Measurements from ENCODE around the gene ANKS6.

ANKS6 gene

DNA sequence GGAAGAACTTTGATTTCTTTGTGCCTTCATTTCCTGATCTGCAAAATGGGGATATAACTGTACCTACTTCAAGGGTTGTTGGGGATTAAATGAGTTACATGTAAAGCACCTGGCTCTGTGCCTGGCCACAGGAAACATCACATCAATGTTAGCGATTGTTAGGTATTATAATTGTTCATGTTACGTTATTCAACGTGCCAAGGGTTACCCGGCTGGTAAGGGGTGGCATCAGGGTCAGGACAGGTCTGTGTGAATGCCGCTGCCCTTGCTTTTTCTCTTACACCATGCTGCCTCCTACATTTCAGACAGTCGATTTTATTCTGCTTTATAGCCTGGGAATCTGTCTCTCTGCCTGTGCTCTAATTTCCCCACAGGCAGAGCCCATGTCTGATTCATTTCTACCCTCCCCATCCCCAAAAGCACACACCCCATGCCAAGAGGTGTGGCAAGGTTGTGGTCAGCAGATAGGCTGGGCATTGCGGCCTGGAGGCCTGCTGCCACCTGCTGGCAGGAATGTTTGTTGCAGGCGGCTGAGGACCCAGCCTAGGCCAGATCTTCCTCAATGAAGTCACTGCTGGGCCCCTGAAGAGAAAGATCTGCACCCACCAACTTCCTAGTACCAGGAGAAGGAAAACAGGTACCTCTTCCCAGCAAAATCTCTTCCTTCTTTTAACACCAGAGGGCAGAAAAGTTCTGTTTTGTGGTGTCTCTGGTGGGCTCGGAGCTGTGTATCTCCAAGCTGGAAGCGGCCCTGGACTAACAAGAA lies 5.3 kb downstream of the ANKS6 start:
- peak; percentile 89 for DNase-seq

GRCh38 chr9:98790134-98790841 lies 6.1 kb downstream of the ANKS6 start:
- no peak for DNase-seq

DNA sequence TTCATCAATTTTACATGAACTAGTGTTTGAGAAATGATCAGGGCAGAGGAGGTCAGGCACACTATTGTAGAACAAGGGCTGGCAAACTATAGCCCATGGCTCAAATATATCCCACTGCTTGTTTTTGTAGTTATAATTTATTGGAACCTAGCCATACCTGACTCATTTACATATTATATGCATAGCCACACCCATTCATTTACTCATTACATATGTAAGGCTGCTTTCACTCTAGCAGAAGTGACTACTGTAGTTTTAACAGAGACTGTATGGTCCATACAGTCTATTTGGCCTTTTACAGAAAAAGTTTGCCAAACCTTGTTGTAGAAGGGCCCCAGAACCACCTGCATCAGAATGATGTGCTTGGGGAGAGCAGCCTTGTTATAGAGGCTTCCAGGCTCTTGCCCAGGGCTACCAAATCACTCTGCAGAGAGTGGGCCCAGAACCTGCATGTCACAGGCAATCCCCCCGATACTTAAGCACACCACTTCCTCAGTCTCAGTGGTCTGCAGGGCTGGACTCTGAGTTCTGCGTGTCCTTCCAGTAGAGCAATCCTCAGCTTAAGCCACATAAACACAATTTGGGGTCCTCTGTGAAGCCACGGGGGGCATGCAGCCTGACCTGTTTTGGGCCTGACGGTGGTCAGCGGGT lies 6.7 kb downstream of the ANKS6 start:
- DNase-seq, result no peak

DNA sequence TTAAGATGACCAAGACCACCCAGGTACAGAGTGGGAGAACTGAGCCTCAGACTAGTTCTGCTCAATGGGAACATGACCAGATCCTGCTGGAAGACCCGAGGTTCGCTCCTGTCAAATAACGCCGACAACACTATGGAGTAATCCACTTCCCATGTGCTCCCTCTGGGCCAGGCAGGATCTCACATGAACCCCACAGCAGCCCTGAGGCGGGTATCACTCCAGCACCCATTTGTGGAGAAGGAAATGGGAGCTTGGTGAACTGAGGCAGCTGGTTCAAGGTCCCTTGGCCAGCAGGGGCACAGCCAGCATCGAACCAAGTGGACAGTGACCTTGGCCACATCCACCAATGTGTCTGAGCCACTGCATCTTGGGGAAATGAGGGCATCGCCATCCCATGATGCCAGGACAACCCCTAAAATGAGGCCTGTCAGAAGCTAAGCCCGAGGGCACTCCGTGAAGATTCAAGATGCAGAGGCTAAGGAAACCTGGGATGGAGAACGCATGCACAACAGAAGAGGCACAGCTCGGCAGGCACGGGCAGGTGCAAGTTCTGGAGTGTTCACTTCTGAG lies 8.5 kb downstream of the ANKS6 start:
- DNase-seq, result no peak

- DNase-seq, result no peak
Measured at GRCh38 chr9:98786750-98787510, 9.4 kb downstream of the ANKS6 start.

DNA sequence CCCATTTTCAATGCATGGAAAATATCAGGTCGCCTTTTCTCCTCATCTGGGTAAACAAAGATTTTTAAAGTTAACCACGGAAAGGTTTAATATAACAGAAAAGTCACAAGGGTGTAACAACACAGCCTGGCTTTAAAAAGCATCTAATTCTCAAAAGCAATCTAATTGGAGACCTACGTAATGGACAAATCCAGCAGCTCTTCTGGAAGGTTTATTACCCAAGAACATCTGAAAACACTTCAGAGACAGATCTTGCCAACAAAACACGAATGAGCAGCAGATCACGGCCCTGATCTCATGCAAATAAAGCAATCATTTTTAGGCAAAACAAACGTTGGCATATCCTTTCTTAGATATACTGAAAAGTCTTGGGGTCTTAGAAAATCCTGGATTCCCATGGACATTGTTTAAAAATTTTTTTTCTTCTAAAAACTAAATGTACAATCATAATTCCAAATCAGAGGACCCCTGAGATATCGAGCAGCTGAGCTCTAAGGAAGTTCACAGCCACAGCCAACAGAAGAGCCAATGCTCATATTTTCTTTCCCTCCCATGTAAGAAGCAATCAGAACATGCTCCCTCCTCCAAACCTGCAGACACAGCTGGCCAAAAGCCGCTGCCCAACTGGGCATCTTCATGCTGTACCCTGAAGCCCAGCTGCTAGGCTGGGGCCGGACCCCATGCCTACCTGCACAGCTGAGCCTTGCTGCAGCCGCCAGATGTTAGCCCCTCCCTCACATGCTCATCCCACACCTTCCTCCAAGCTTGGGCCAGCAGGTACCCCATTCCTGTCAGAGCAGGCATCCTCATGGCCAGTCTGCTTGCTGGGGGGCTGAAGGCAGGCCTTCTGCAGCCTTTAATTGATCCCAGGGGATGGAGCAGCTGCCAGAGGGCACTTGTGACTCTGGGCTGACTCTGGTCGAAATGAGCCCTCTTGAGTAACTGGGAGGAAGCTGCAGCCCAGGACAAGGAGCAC lies 11.2 kb downstream of the ANKS6 start:
- no peak for DNase-seq

DNA sequence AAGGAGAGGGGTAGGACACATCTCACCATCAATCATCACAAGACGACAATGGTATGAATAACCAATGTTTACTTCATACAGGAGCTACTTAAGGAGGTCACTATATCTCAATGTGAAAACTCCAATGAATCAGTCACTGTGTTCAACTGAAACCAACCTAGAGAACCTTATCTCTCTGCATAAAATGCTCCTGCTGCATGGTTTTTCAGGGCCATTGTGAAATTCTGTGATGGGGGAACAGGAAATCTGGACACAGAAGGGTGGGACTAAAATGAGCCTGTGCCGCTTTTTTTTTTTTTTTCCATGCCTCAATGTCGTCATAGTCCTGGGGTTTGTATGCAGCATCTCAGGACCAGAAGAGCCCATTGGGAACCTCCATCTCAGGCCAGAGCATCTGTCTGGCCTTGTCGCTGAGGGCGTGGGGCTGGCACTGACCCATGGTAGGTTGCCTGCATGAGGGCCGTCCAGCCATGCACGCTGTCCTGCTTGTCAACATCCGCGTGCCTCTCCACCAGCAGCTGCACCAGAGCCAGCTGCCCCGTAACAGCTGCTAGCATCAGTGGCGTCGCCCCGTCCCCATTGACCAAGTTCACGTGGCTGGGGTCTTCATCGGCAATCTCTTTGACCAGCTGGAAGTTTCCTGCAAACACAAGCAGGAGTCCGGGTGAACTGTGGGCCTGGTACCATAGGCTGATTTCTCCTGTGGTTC lies 12.7 kb downstream of the ANKS6 start:
- peak; percentile 59 for DNase-seq

DNA sequence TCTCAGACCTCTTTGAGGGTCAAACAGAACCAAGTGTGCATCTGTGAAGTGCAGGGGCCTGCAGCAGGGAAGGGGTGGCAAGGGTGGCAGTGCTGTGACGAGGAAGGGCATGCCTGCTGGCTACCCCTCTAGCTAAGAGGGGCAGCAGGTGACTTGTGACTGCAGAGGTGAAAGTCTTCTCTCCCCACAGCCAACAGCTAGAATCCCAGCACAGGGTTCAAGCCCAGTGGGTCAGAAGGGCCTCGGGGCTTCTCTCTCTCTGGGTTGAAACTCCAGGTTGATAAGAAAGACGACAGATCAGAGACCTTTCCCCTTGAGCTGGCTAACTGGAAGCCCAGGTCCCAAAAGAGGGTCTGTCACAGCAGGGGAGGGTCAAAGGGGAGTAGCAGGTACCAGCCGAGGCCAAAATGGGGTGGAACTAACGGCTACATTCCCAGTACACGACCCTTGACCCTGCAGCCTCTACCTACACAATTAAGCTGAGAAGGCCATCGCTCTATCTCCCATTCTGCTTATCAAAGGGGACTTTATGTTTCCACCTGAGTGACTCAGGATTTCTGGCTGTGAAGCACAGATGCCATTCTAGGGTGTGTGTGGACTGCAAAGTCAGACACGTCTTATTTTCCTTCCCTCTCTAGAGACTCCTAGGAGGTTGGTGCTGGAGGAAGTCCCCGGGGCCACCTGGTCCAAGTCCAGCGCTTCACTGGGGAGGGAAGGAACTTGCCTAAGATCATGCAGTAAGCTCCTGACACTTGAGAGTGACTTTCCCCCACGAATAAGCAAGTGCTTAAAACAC lies 14.6 kb downstream of the ANKS6 start:
- DNase-seq, result no peak

GRCh38 chr9:98780059-98780749 lies 16.2 kb downstream of the ANKS6 start:
- DNase-seq, result no peak

DNA sequence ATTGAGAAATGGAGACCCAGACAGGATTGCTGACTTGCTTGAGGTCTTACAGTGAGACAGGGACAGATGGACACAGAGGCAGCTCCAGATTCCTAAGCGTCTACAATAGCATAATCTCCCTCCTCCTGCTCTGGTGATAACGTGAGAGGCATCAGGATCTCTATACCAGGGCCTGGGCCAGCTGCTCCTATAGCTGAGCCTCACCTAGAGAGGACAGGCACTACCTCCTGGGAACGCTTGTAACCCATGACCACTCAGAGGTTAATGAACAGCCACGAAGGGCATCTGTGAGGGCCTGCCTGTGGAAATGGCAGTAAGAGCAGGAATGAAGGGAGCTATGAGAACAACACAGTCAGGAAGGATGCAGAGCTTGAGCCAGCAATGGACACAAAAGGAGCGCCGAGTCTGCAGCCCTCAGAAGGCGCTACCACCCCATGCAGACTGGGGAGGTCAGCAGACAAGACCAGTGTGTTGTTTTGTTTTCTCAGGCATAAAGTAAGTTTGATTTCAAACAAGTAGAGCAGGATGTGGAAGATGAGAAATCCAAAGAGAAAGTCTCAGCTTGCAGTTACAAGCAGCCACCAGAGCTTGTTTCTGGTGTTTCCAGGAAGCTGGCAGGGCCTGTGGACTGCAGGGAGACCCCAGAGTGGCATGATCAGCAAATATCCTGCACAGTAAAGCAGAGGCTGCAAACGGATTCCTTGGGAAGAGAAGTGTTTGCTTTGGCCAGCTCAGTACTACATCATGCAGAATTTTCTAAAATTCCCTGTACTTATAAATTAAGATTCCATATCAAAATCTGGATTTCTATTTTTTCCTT lies 17.4 kb downstream of the ANKS6 start:
- no peak for DNase-seq

DNA sequence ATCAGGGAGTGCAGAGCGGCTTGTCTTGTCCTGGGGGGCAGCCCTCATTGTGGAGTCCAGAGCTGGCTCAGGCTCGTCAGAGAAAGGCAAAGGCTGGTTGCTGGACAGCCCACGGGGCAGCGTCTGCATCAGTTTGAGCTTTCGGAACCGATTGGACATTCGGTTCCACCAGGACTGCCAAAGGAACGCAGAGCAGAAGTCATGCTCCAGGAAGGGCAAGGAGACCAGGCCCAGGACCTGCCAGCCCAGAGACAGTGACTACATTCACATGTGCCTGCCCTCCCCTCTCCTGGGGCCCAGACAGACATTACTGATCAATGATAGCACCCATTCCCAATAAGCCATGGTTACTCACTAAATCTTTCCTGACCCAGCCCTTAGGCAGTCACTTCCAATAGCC lies 18.1 kb downstream of the ANKS6 start:
- DNase-seq, result no peak

DNA sequence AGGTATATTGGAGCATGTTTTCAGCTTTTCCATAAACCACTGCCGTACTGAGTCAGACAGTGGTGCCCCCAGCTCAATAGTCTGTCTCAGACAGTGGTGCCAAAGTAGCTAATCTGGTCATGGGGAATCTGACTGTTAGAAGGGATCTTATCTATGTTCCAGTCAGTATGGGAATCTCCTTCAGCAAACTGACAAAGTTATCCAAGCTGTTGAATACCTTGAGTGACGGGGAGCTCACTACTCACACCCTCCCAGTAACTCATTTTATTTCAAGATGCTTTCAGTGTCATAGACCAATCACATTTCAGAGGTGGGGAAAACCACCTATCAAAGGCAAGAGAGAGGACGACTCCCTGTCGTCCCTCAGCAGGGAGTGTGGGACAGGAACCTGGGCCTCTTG lies 18.7 kb downstream of the ANKS6 start:
- no peak for DNase-seq

DNA sequence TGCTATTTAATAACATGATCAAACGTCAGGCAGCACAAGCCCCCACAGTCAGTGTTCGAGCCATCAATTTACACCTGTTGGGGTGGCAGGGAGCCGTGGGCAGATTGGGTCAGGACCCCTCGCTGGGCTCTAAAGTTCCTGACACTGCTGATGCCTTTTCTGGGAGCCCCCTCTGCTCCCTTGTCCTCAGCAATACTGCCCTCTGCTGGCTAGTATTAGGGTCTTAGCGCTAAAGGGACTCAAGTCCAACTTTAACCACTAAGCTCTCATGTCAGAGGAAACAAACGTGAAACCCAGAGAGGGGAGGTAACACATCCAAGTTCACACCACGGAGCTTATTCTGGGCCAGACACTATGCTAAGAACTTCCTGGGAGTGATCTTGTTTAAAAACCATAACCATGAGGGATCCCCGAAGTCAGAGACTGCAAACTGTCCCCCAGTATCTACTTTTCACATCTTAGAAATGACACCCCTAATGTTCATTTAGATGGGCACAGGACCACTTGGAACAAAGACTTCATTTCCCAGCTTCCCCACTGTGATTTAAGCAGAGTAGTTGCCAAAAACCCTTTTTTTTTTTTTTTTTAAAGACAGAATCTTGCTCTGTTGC lies 20.4 kb downstream of the ANKS6 start:
- DNase-seq, result peak; percentile 67

- DNase-seq, result no peak
Measured at GRCh38 chr9:98774746-98775145, 21.6 kb downstream of the ANKS6 start.

DNA sequence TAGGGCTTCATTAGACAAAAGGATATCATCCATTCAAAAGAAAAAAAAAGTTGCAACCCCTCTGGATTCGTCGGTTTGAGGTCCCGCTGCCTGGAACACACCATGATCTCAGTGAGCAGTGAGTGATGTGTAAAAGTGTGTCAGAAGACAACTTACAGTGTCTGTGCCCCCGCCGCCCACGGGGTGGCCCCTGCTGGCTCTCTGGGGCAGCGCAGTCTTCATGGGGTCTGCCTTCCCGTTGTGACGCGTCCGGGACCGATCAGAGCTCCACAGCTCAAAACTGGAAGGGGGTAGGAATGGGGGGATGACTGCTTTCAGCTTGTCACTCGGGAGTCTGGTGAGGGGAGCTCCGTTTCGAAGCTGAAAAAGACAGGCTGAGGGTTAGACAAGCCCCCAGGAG lies 22.6 kb downstream of the ANKS6 start:
- no peak for DNase-seq

GRCh38 chr9:98772364-98773155 lies 23.8 kb downstream of the ANKS6 start:
- no peak for DNase-seq

DNA sequence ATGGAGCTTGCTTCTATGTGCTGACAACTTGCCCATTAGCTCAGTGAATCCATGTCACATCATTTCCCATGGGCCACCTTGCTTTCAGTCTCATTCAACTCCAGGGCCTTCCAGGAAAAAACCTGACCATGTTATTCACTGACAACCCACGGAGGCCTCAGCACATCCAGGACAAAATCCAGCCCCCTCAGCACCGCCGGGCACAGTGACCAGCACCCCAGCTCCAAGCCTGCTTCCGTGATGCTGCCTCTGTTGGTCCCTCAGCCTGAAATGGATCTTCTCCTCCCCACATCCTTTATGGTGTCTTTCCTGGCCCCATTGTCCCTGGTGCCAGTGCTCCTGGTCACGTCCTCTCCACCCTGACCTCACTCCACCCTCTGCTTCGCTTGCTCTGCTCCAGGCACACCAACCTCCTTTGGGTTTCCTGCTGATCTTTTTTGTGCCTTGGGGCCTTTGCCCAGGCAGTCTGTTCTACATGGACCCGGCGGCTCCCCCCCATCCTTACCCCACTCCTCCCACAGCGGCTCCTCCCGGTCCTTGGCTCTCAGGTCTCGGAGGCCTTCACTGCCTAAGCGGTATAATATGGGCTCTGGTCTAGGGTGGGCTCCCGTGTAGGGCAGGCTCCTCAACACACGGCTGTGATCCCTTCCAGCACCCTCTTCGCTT lies 25.0 kb downstream of the ANKS6 start:
- DNase-seq, result no peak
